T-helper 1 cell treated with Interleukin-12 subunit alpha and Interleukin-12 subunit beta and Interleukin-4 antibody, amounts not matched to agents 30 ng/mL and 1 ng/mL, for 36 hours (primary cell): ENCODE data around the gene TRMT11. TPM values are rescaled to one million over a fixed set of nuclear protein-coding genes. Genes with fewer than 3 reads are reported as not detected.

Source experiments
- intact Hi-C: fragments of 100-400 bp; cut with micrococcal nuclease; formaldehyde crosslinking; loops from one replicate; pipeline ENCODE4 v1.15.1; 2024
- total RNA-seq: library from RNA; stranded (reverse); gene quantifications from 2 replicates; pipeline ENCODE4 v1.2.3, GENCODE V29; 2022

The TRMT11 gene
- total RNA-seq, 1 donor from 2014 or later, result 17.0 TPM

- intact Hi-C loops, result loop anchor here (1.0 kb wide), 13 partner anchors 18 to 645 kb away; partner anchors contain the start of genes CENPW and TRMT11
Observed at GRCh38 chr6:125955973-125956372, 30.4 kb upstream of the TRMT11 start.

DNA sequence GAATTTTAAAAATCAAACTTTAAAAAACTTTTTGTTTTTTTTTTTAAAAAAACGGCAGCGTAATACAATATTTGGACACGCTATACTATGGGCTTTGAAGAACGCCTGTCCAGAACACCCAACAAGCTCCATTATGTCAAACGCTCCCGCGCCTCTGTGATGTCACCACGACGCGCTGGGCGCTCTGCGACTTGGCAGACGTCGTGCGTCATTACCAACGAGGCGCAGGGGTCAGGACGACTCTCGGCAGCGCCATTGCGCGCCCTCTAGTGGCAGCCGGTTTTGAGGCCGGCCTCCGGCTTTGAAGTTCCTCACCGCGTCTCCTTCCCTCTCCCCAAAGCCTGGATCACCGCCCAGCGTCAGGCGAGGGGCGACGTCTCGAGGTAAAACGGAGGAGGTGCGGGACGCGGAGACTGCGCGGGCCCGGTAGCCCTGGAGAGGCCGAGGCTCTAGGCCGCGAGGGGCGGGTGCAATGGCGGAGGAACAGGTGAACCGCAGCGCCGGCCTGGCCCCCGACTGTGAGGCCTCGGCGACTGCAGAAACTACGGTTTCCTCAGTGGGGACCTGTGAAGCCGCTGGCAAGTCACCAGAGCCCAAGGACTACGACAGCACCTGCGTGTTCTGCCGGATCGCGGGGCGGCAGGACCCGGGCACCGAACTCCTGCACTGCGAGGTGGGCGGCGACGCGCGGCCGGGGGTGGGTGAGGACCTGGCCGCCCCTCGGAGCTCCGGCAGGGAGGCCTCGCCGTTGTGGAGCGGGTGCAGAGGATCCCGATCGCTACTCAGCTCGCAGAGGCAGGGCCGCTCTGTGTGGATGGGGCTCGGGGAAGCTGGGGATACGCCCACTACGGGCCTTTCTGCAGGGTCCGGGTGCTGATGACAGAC, 29.6 kb upstream of the TRMT11 start, which contains the start of gene HINT3:
HINT3 (plus strand) TSS at position 265 of the 885 bp plus-strand sequence; CDS start at position 473, 208 bp downstream.
- intact Hi-C loops, result loop anchor here (1.0 kb wide), 13 partner anchors 18 to 645 kb away; partner anchors contain the start of genes CENPW and TRMT11

DNA sequence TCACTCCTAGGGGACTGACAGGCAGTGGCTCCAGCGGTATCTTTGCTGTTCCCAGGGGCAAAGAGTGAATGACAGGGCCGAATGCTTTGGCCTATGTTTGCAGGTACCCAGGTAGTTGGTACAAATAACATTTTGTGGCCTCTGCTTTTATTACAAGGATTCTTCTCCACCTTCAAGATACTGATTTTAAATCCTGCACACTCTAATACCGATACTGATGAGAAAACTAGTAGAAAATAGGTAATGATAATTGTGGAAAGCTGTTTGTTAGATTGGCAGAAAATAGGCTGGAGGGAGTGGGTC, 29.0 kb upstream of the TRMT11 start:
- intact Hi-C loops, result no loop called here

DNA sequence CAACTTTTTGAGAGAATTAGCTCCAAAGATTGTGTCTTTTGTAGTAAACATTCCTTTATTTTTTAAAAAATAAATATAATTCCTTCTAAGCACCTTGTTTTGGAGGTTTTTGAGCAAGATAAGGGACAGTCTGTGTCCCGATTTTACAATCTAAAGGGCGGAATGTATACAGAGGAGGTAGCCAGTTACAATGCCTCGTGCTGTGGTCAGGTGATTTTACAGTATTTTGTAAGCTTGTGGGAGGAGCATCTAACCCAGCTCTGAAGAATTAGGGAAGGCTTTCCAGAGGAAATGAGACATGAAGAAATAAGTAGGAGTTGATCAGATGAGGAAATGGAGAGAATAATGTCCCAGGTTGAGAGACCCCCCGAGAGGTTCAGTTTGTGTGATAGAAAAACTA, 28.5 kb upstream of the TRMT11 start:
- intact Hi-C loops, result no loop called here

DNA sequence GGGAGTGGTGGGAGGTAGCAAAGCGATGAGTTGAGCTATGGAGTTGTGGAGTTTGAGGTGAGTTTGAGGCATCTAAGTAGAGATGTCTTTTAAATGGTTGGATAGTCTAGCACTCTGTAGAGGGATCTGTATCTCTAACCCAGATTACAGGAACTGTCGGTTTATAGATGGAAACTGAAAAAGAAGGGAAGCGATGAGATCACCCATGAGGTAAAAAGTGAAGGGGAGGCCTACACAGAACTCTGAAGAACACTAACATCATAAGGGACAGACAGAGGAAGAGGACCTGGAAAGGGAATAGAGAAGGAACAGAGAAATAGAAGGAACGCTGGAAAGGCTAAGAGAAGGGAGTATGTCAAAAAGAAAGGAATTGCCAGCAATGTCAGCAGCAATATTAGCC, 27.3 kb upstream of the TRMT11 start:
- intact Hi-C loops, result no loop called here

DNA sequence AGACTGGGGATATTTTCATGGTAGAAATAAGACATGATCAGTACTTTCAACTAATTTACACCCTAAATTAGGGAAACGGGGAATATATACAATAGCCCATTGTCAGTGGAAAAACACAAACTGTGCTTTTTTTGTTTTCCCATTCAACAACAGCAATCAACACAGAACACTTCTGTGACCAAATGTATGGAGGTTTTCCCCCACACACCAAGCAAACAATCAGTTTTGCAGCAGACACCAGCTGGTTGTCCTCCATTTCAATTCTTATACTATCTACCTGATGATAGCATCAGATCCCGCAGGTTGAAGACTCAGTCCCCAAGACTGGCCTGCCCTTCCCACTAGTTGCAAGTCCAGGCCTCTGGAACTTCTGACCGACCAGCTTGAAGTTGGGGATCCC, 25.2 kb upstream of the TRMT11 start:
- intact Hi-C loops, result no loop called here

DNA sequence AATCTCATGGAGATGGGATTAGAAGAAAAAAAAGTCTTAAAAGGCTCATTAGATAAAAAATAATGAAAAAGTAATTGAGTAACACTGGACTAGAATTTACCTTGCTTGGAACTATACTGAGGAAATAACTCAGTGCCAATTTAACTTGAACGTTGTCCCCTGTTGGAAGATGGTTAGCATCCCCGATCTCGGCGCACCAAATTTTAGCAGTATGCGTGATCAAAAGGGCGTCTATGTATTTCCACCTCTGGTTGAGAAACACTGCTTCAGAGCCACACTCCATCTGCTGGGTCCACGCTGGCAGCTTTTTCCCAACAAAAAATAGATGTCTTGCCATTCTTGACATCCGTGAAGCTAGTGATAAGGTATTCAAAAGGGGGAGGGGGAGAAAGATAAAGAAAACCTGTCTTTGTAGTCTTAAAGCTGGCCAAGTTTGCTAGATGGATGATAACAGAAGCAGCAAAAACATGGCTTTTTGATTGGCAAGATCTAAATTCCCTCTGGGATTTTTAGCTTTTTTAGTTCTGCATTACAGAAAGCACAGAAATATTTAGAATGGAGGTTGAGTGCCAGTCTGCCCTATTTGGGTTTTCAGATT, 23.3 kb upstream of the TRMT11 start:
- intact Hi-C loops, result no loop called here

GRCh38 chr6:125963817-125964216, 22.5 kb upstream of the TRMT11 start:
- intact Hi-C loops, result no loop called here

- intact Hi-C loops, result no loop called here
Observed at GRCh38 chr6:125966569-125966968, 19.8 kb upstream of the TRMT11 start.

DNA sequence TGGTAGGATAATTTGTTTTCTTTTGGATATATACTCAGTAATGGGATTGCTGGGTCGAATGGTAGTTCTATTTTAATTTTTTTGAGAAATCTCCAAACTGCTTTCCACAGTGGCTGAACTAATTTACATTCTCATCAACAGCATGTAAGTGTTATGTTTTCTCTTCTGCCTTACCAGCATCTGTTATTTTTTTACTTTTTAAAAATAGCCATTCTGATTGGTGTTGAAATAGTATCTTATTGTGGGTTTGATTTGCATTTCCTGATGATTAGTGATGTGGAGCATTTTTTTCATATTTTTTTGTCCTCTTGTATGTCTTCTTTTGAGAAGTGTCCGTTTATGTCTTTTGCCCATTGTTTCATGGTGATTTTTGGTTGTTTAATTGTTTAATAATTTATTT, 17.8 kb upstream of the TRMT11 start:
- intact Hi-C loops, result no loop called here

- intact Hi-C loops, result loop anchor here (5.0 kb wide), 1 partner anchor 778 kb away; no protein-coding TSS in a partner anchor
Observed at GRCh38 chr6:125970760-125971159, 15.6 kb upstream of the TRMT11 start.

GRCh38 chr6:125972478-125972877, 13.9 kb upstream of the TRMT11 start:
- intact Hi-C loops, result loop anchor here (5.0 kb wide), 1 partner anchor 780 kb away; no protein-coding TSS in a partner anchor

DNA sequence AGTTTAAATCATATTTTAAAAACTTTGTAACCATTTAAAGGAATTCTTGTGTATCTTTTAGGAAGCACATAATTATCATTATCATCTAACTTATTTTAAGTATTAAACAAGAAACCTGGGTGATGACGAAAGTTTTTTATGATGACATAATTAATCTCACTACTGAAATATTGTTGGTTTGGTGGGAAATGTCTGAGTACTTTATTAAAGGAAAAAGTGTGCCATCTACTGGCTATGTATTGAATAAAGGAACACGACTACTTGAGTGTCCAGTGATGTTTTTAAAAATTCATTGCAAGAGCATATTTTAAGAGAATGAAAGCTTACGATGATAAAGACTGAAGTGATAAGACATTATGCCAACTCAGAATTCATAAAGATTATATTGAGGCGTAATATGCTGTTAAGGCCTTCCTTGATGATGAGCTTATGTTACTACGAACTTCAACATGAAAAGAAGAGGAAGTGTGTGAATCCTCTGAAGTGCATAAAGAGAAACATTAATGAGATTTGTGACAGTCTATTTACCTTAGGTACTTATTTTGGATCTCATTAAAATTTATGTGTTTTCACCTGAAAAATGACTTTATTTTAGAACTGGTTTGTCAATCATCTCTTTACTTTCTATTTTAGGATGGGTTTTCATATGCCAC, 12.0 kb upstream of the TRMT11 start:
- intact Hi-C loops, result loop anchor here (1.0 to 5.0 kb wide), 8 partner anchors 18 to 782 kb away; partner anchors contain the start of gene HINT3

GRCh38 chr6:125979101-125979500, 7.2 kb upstream of the TRMT11 start:
- intact Hi-C loops, result no loop called here

- intact Hi-C loops, result loop anchor here (10.0 kb wide), 1 partner anchor 827 kb away; the partner anchor contains the start of gene TPD52L1
Observed at GRCh38 chr6:125981571-125982185, 4.7 kb upstream of the TRMT11 start.

- intact Hi-C loops, result loop anchor here (10.0 kb wide), 1 partner anchor 829 kb away; the partner anchor contains the start of gene TPD52L1
Observed at GRCh38 chr6:125983246-125983945, 2.9 kb upstream of the TRMT11 start.

- intact Hi-C loops, result loop anchor here (10.0 kb wide), 1 partner anchor 830 kb away; the partner anchor contains the start of gene TPD52L1
Observed at GRCh38 chr6:125984311-125984710, 2.0 kb upstream of the TRMT11 start.

- intact Hi-C loops, result loop anchor here (5.0 to 10.0 kb wide), 2 partner anchors 683 to 831 kb away; partner anchors contain the start of genes HDDC2 and TPD52L1
Observed at GRCh38 chr6:125985522-125985921, 818 bp upstream of the TRMT11 start.

- intact Hi-C loops, result loop anchor here (1.0 to 10.0 kb wide), 6 partner anchors 10 to 831 kb away; partner anchors contain the start of genes HDDC2, HINT3, NCOA7 and TPD52L1
Observed at GRCh38 chr6:125985979-125986300, 400 bp upstream of the TRMT11 start.

DNA sequence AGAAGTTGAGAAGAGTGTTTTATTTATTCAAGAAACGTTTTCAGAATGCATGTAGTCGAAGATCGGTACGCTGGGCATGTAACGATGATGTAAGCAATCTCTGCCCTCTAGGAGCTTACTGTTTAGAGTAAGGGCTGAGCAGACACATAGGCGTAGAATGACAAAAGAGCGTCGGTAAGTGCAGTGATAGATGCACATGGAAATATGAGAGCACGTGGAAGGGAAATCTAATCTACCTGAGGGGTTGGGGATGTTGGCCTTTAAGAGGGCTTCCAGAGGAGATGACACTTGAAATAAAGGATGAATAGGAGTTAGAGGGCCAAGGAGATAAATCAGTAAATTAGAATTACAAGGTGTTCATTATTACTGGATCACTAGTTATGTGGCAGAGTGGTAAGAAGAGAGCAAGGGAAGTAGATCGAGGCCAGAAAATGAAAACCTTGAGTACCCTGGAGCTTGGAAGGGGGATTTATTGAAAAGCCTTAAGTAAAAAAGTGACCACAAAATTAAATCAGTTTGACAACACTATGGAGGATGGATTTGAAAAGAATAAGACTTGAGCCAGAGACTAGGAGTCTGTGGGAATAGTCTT, 782 bp downstream of the TRMT11 start:
- intact Hi-C loops, result loop anchor here (5.0 to 10.0 kb wide), 2 partner anchors 685 to 832 kb away; partner anchors contain the start of genes HDDC2 and TPD52L1
